Stomach (tissue), 9 donors: Measurements from ENCODE around the gene WWC2. TPM values are rescaled to one million over a fixed set of nuclear protein-coding genes. Genes with fewer than 3 reads are reported as not detected.

Source experiments
- DNase-seq, 2 donors: peaks; one replicate each; pipeline versions ENCODE4 v3.0.0 to v3.0.0-alpha.2; 2013 to 2019
- H3K27ac ChIP-seq, 5 donors: fragments of 200-600 bp in 4 of 5; sonication (generic) in 4 of 5; one replicate each; pipeline ENCODE4 v1.5.1; 2013 to 2019; ENCODE audit warnings: mild to moderate bottlenecking in 1 of 5, moderate library complexity in 1 of 5
- H3K27me3 ChIP-seq, 3 donors: fragments of 200-600 bp; sonication (generic); one replicate each; pipeline ENCODE4 v1.5.1; 2017 to 2019; ENCODE audit warnings: mixed run types in 1 of 3
- H3K36me3 ChIP-seq, 4 donors: fragments of 200-600 bp; sonication (generic); 1 replicate in 3 of 4; 2 replicates in 1 of 4; pipeline ENCODE4 v1.5.1; 2016 to 2019
- H3K4me1 ChIP-seq, 4 donors: fragments of 200-600 bp; sonication (generic); one replicate each; pipeline ENCODE4 v1.5.1; 2016 to 2019
- H3K4me3 ChIP-seq, 4 donors: fragments of 200-600 bp; sonication (generic) in 3 of 4; one replicate each; pipeline ENCODE4 v1.5.1; 2016 to 2019; ENCODE audit warnings: mild to moderate bottlenecking in 1 of 4
- H3K9me3 ChIP-seq, 4 donors: fragments of 200-600 bp; sonication (generic); one replicate each; pipeline ENCODE4 v1.5.1; 2016 to 2019
- CTCF ChIP-seq, 7 experiments: fragments of 450-650 bp in 4 of 7; fragments of 200-600 bp in 3 of 7; sonication (generic) in 3 of 7; IDR thresholded peaks; one replicate each; pipeline ENCODE4 v1.5.1; 2016 to 2019; ENCODE audit warnings: antibody characterized with exemption in 7 of 7, control low read depth in 2 of 7, mild to moderate bottlenecking in 1 of 7
- EP300 ChIP-seq: sonication (generic); formaldehyde crosslinking; IDR thresholded peaks from one replicate; pipeline ENCODE4 v1.6.1; 2017; ENCODE audit warnings: antibody characterized with exemption
- POLR2A ChIP-seq, 4 donors: fragments of 450-650 bp; IDR thresholded peaks; one replicate each; pipeline ENCODE4 v1.6.1; 2016; ENCODE audit warnings: antibody characterized with exemption in 4 of 4, control low read depth in 2 of 4, mild to moderate bottlenecking in 1 of 4, moderate library complexity in 1 of 4
- POLR2AphosphoS5 ChIP-seq, 3 donors: sonication (generic); formaldehyde crosslinking; IDR thresholded peaks; one replicate each; pipeline ENCODE4 v1.6.1; 2016; ENCODE audit warnings: antibody characterized with exemption in 3 of 3
- WGBS, 5 donors: extraction: QIAGEN DNeasy Blood & Tissue Kit in 3 of 5; methylation state at CpG; one replicate each; pipeline versions ENCODE4 v1.1.5 to v1.1.7; 2013 to 2018; 5-methylcytosine and 5-hydroxymethylcytosine counted together
- intact Hi-C: fragments of 100-400 bp; cut with DNase I; formaldehyde crosslinking; loops from one replicate; pipeline ENCODE4 v1.15.1; 2023; ENCODE audit warnings: low total_unique reads
- polyA plus RNA-seq, 3 donors: library from polyadenylated mRNA; stranded (reverse); fragments of 200-250 nt; gene quantifications; one replicate each; pipeline ENCODE4 v1.2.3, GENCODE V29; 2013
- total RNA-seq, 5 donors: library from RNA; depleted of rRNA; stranded (reverse); fragments of >200 nt; gene quantifications; one replicate each; pipeline versions ENCODE4 v1.1.0 to v1.2.3, GENCODE V29; 2014 to 2016
- donor health status: healthy with polysubstance abuse.
- donor health status: Bipolar disorder and iron deficiency.
- donor health status: healthy.

Gene WWC2
- total and polyA plus RNA-seq, 8 donors, result 2.6 to 59.1 (median 31.1) TPM

- 9 to 23% (median 18%) methylated on average over 4 of the region's 4 CpGs for WGBS, 5 donors
- Histone ChIP-seq H3K27ac (peak overlapping the region in 1 of 5 donors; percentile 25), H3K4me3 (no peak overlapping the region), H3K4me1 (peaks cover 0 to 17% (median 11%) of the 10 kb centered on the region in 4 donors), H3K36me3 (peaks cover 0 to 8% (median 0%) of the 10 kb centered on the region in 4 donors), H3K27me3 (no peaks in the 10 kb centered on the region), H3K9me3 (no peaks in the 10 kb centered on the region)
- DNase-seq, result peak; percentile 12 to 79
- TF ChIP-seq CTCF (IDR thresholded peaks at IDR 0.05) (no peak), POLR2AphosphoS5 (IDR thresholded peaks at IDR 0.05) (peak in 2 of 3 donors; percentile 46 to 67)
- intact Hi-C loops, result no loop called here
These were observed 101.4 kb downstream of the WWC2 start for GRCh38 chr4:183200453-183200852.

- H3K9me3 ChIP-seq, result no peaks in the 10 kb centered on the region
- no peak overlapping the region for H3K4me3 ChIP-seq
- DNase-seq, result peak in 1 of 2 donors; percentile 20
- H3K4me1 ChIP-seq, result peaks cover 0 to 17% (median 11%) of the 10 kb centered on the region in 4 donors
- TF ChIP-seq EP300 (no peak), POLR2A (IDR thresholded peaks at IDR 0.05) (no peak), CTCF (IDR thresholded peaks at IDR 0.05) (no peak), POLR2AphosphoS5 (IDR thresholded peaks at IDR 0.05) (peak in 1 of 3 donors; percentile 36)
- WGBS, 5 donors, result 60 to 73% (median 69%) methylated on average over 4 of the region's 4 CpGs
- intact Hi-C loops, result no loop called here
- H3K27ac ChIP-seq, result peak overlapping the region in 1 of 5 donors; percentile 25
- H3K27me3 ChIP-seq, result no peaks in the 10 kb centered on the region
- H3K36me3 ChIP-seq, result no peaks in the 10 kb centered on the region
These were observed 102.3 kb downstream of the WWC2 start for GRCh38 chr4:183201331-183201730.

- Histone ChIP-seq H3K36me3 (no peaks in the 10 kb centered on the region), H3K4me3 (no peak overlapping the region), H3K27me3 (no peaks in the 10 kb centered on the region), H3K27ac (no peak overlapping the region), H3K9me3 (no peaks in the 10 kb centered on the region), H3K4me1 (peaks cover 0 to 17% (median 11%) of the 10 kb centered on the region in 4 donors)
- no peak for TF ChIP-seq CTCF (IDR thresholded peaks at IDR 0.05)
- no peak for TF ChIP-seq POLR2AphosphoS5 (IDR thresholded peaks at IDR 0.05)
- TF ChIP-seq EP300, result no peak
- TF ChIP-seq POLR2A (IDR thresholded peaks at IDR 0.05), result no peak
- WGBS, 5 donors, result 92 to 99% (median 96%) methylated on average over 2 of the region's 2 CpGs
- no peak for DNase-seq
- intact Hi-C loops, result no loop called here
These were observed 103.5 kb downstream of the WWC2 start for GRCh38 chr4:183202523-183202922.

GRCh38 chr4:183204793-183205192 lies 105.7 kb downstream of the WWC2 start:
- intact Hi-C loops, result no loop called here
- H3K27ac ChIP-seq, result no peak overlapping the region
- no peaks in the 10 kb centered on the region for H3K9me3 ChIP-seq
- peaks cover 0 to 13% (median 6%) of the 10 kb centered on the region in 4 donors for H3K36me3 ChIP-seq
- peaks cover 0 to 17% (median 11%) of the 10 kb centered on the region in 4 donors for H3K4me1 ChIP-seq
- DNase-seq, result no peak
- 91 to 98% (median 95%) methylated on average over 2 of the region's 2 CpGs for WGBS, 5 donors
- TF ChIP-seq POLR2A (IDR thresholded peaks at IDR 0.05) (no peak), CTCF (IDR thresholded peaks at IDR 0.05) (no peak), POLR2AphosphoS5 (IDR thresholded peaks at IDR 0.05) (no peak), EP300 (no peak)
- H3K4me3 ChIP-seq, result no peak overlapping the region
- no peaks in the 10 kb centered on the region for H3K27me3 ChIP-seq
